ENCODE results near the gene DIP2A. TPM values are rescaled to one million over a fixed set of nuclear protein-coding genes. Genes with fewer than 3 reads are reported as not detected.

Gene DIP2A
- total and polyA plus RNA-seq, 7 experiments from 2014 or later = 16.9 to 118 (median 105) TPM

GRCh38 chr21:46564391-46564790 lies 105.7 kb downstream of the DIP2A start:
- H3K36me3 ChIP-seq (ENCODE audit: control insufficient read depth in 2 of 3, insufficient read depth in 3 of 3, low read length in 3 of 3) = peaks cover 14 to 72% (median 21%) of the 10 kb centered on the region in 3 experiments
- Mint-ChIP-seq H3K36me3 (peaks cover 31 to 85% (median 64%) of the 10 kb centered on the region in 5 donors), H3K27me3 (no peaks in the 10 kb centered on the region), H3K9me3 (peaks cover 0 to 5% (median 0%) of the 10 kb centered on the region in 11 donors), H3K4me1 (peaks cover 40 to 98% (median 89%) of the 10 kb centered on the region in 7 donors), H3K4me3 (peak overlapping the region in 1 of 10 donors; percentile 10), H3K27ac (peak overlapping the region in 6 of 9 donors; percentile 82 to 99 (median 94))
- no peak overlapping the region for H3K27ac ChIP-seq (ENCODE audit: low read depth, low read length)
- peaks cover 20 to 59% of the 10 kb centered on the region in 2 donors for H3K4me1 ChIP-seq (ENCODE audit: control insufficient read depth in 2 of 2, insufficient read depth in 2 of 2, low read length in 2 of 2)
- intact Hi-C loops (cut with micrococcal nuclease) = no loop called here
- H3K4me3 ChIP-seq (ENCODE audit: low read length) = no peak overlapping the region
- H3K27me3 ChIP-seq (ENCODE audit: control insufficient read depth in 2 of 2, insufficient read depth in 2 of 2, low read length in 2 of 2) = no peaks in the 10 kb centered on the region
- no peak for ATAC-seq
- CTCF ChIA-PET = no interaction called here
- DNase-seq = no peak
- POLR2A ChIA-PET = interaction anchor here (1.0 to 10.3 kb wide), 3 partner anchors 33 to 71 kb away, joined by 4 to 219 read pairs (median 6); partner anchors contain the start of gene PRMT2
- H3K9me3 ChIP-seq (ENCODE audit: control insufficient read depth in 2 of 3, low read length in 3 of 3) = no peaks in the 10 kb centered on the region

GRCh38 chr21:46567348-46567747 lies 108.7 kb downstream of the DIP2A start:
- peaks cover 15 to 80% (median 28%) of the 10 kb centered on the region in 3 experiments for H3K36me3 ChIP-seq (ENCODE audit: control insufficient read depth in 2 of 3, insufficient read depth in 3 of 3, low read length in 3 of 3)
- H3K36me3 Mint-ChIP-seq = peaks cover 32 to 89% (median 67%) of the 10 kb centered on the region in 5 donors

GRCh38 chr21:46568562-46568961 lies 109.9 kb downstream of the DIP2A start:
- H3K27me3 Mint-ChIP-seq = no peaks in the 10 kb centered on the region
- DNase-seq = no peak
- H3K9me3 Mint-ChIP-seq = peaks cover 0 to 16% (median 4%) of the 10 kb centered on the region in 11 donors
- H3K4me1 Mint-ChIP-seq = peaks cover 10 to 78% (median 62%) of the 10 kb centered on the region in 7 donors
- ChIA-PET CTCF (no interaction called here), POLR2A (interaction anchor here (1.0 to 1.6 kb wide), 3 partner anchors 8 to 68 kb away, joined by 3 to 5 read pairs (median 4); no protein-coding TSS in a partner anchor)
- H3K27ac Mint-ChIP-seq = peak overlapping the region in 6 of 9 donors; percentile 25 to 96 (median 82)
- no peak overlapping the region for H3K27ac ChIP-seq (ENCODE audit: low read depth, low read length)
- H3K4me1 ChIP-seq (ENCODE audit: control insufficient read depth in 2 of 2, insufficient read depth in 2 of 2, low read length in 2 of 2) = peaks cover 0 to 17% of the 10 kb centered on the region in 2 donors
- peaks cover 23 to 77% (median 24%) of the 10 kb centered on the region in 3 experiments for H3K36me3 ChIP-seq (ENCODE audit: control insufficient read depth in 2 of 3, insufficient read depth in 3 of 3, low read length in 3 of 3)
- intact Hi-C loops (cut with micrococcal nuclease) = loop anchor here in 1 of 2 donors (5.0 kb wide), 1 partner anchor 39 kb away; the partner anchor contains the start of gene S100B
- peaks cover 0 to 7% (median 0%) of the 10 kb centered on the region in 3 experiments for H3K9me3 ChIP-seq (ENCODE audit: control insufficient read depth in 2 of 3, low read length in 3 of 3)
- no peaks in the 10 kb centered on the region for H3K27me3 ChIP-seq (ENCODE audit: control insufficient read depth in 2 of 2, insufficient read depth in 2 of 2, low read length in 2 of 2)
- no peak overlapping the region for H3K4me3 ChIP-seq (ENCODE audit: low read length)
- H3K36me3 Mint-ChIP-seq = peaks cover 26 to 86% (median 67%) of the 10 kb centered on the region in 5 donors
- peak overlapping the region in 2 of 10 donors; percentile 18 to 71 for H3K4me3 Mint-ChIP-seq
- no peak for ATAC-seq

More at GRCh38 chr21:46567348-46567747, 108.7 kb downstream of the DIP2A start:
- peaks cover 15 to 90% (median 74%) of the 10 kb centered on the region in 7 donors for H3K4me1 Mint-ChIP-seq
- intact Hi-C loops (cut with micrococcal nuclease) = loop anchor here in 1 of 2 donors (5.0 kb wide), 1 partner anchor 40 kb away; the partner anchor contains the start of gene S100B
- DNase-seq (no peak), ATAC-seq (no peak)
- Histone ChIP-seq H3K27me3 (ENCODE audit: control insufficient read depth in 2 of 2, insufficient read depth in 2 of 2, low read length in 2 of 2) (no peaks in the 10 kb centered on the region), H3K4me1 (ENCODE audit: control insufficient read depth in 2 of 2, insufficient read depth in 2 of 2, low read length in 2 of 2) (peaks cover 0 to 30% of the 10 kb centered on the region in 2 donors), H3K4me3 (ENCODE audit: low read length) (no peak overlapping the region), H3K9me3 (ENCODE audit: control insufficient read depth in 2 of 3, low read length in 3 of 3) (no peaks in the 10 kb centered on the region), H3K27ac (ENCODE audit: low read depth, low read length) (peak overlapping the region; percentile 5)
- H3K27me3 Mint-ChIP-seq = no peaks in the 10 kb centered on the region
- ChIA-PET CTCF (interaction anchor here (0.7 to 0.9 kb wide), 2 partner anchors 55 to 59 kb away, joined by 3 read pairs; no protein-coding TSS in a partner anchor), POLR2A (interaction anchor here (1.0 to 2.1 kb wide), 7 partner anchors 9 to 70 kb away, joined by 3 to 11 read pairs (median 4); partner anchors contain the start of genes PRMT2 and S100B)
- peak overlapping the region in 8 of 9 donors; percentile 56 to 96 (median 84) for H3K27ac Mint-ChIP-seq
- peaks cover 0 to 6% (median 2%) of the 10 kb centered on the region in 11 donors for H3K9me3 Mint-ChIP-seq
- H3K4me3 Mint-ChIP-seq = peak overlapping the region in 9 of 10 donors; percentile 44 to 71 (median 53)

- DNase-seq (no peak), ATAC-seq (no peak)
- no peaks in the 10 kb centered on the region for H3K27me3 ChIP-seq (ENCODE audit: control insufficient read depth in 2 of 2, insufficient read depth in 2 of 2, low read length in 2 of 2)
- CTCF ChIA-PET = no interaction called here
- peaks cover 0 to 20% (median 7%) of the 10 kb centered on the region in 11 donors for H3K9me3 Mint-ChIP-seq
- POLR2A ChIA-PET = interaction anchor here (0.7 to 1.6 kb wide), 4 partner anchors 9 to 67 kb away, joined by 3 to 5 read pairs (median 4); no protein-coding TSS in a partner anchor
- H3K4me1 Mint-ChIP-seq = peaks cover 10 to 78% (median 61%) of the 10 kb centered on the region in 7 donors
- peaks cover 0 to 17% of the 10 kb centered on the region in 2 donors for H3K4me1 ChIP-seq (ENCODE audit: control insufficient read depth in 2 of 2, insufficient read depth in 2 of 2, low read length in 2 of 2)
- no peak overlapping the region for H3K4me3 ChIP-seq (ENCODE audit: low read length)
- H3K9me3 ChIP-seq (ENCODE audit: control insufficient read depth in 2 of 3, low read length in 3 of 3) = peaks cover 0 to 7% (median 0%) of the 10 kb centered on the region in 3 experiments
- peak overlapping the region in 6 of 9 donors; percentile 14 to 96 (median 52) for H3K27ac Mint-ChIP-seq
- H3K4me3 Mint-ChIP-seq = peak overlapping the region in 1 of 10 donors; percentile 71
- H3K36me3 ChIP-seq (ENCODE audit: control insufficient read depth in 2 of 3, insufficient read depth in 3 of 3, low read length in 3 of 3) = peaks cover 18 to 72% (median 24%) of the 10 kb centered on the region in 3 experiments
- H3K36me3 Mint-ChIP-seq = peaks cover 26 to 86% (median 68%) of the 10 kb centered on the region in 5 donors
- no peaks in the 10 kb centered on the region for H3K27me3 Mint-ChIP-seq
- intact Hi-C loops (cut with micrococcal nuclease) = loop anchor here in 1 of 2 donors (5.0 kb wide), 1 partner anchor 38 kb away; the partner anchor contains the start of gene S100B
- no peak overlapping the region for H3K27ac ChIP-seq (ENCODE audit: low read depth, low read length)
These were observed 110.4 kb downstream of the DIP2A start for GRCh38 chr21:46569081-46569480.

- no peaks in the 10 kb centered on the region for H3K27me3 ChIP-seq (ENCODE audit: control insufficient read depth in 2 of 2, insufficient read depth in 2 of 2, low read length in 2 of 2)
- H3K4me3 ChIP-seq (ENCODE audit: low read length) = no peak overlapping the region
- ATAC-seq (no peak), DNase-seq (no peak)
- Mint-ChIP-seq H3K4me1 (peaks cover 11 to 78% (median 65%) of the 10 kb centered on the region in 7 donors), H3K9me3 (peaks cover 0 to 20% (median 7%) of the 10 kb centered on the region in 11 donors), H3K27me3 (no peaks in the 10 kb centered on the region), H3K27ac (peak overlapping the region in 6 of 9 donors; percentile 9 to 80 (median 55)), H3K36me3 (peaks cover 23 to 75% (median 68%) of the 10 kb centered on the region in 5 donors), H3K4me3 (no peak overlapping the region)
- ChIA-PET CTCF (no interaction called here), POLR2A (interaction anchor here (0.8 to 1.2 kb wide), 3 partner anchors 13 to 64 kb away, joined by 3 read pairs; no protein-coding TSS in a partner anchor)
- H3K4me1 ChIP-seq (ENCODE audit: control insufficient read depth in 2 of 2, insufficient read depth in 2 of 2, low read length in 2 of 2) = peaks cover 0 to 18% of the 10 kb centered on the region in 2 donors
- intact Hi-C loops (cut with micrococcal nuclease) = no loop called here
- H3K9me3 ChIP-seq (ENCODE audit: control insufficient read depth in 2 of 3, low read length in 3 of 3) = peaks cover 0 to 7% (median 0%) of the 10 kb centered on the region in 3 experiments
- no peak overlapping the region for H3K27ac ChIP-seq (ENCODE audit: low read depth, low read length)
- peaks cover 14 to 62% (median 21%) of the 10 kb centered on the region in 3 experiments for H3K36me3 ChIP-seq (ENCODE audit: control insufficient read depth in 2 of 3, insufficient read depth in 3 of 3, low read length in 3 of 3)
These were observed 111.4 kb downstream of the DIP2A start for GRCh38 chr21:46570119-46570518.

GRCh38 chr21:46570631-46571030 lies 111.9 kb downstream of the DIP2A start:
- POLR2A ChIA-PET = interaction anchor here (0.8 to 1.2 kb wide), 3 partner anchors 14 to 64 kb away, joined by 3 read pairs; no protein-coding TSS in a partner anchor
- ATAC-seq (no peak), DNase-seq (no peak)
- no peak overlapping the region for H3K4me3 ChIP-seq (ENCODE audit: low read length)
- intact Hi-C loops (cut with micrococcal nuclease) = no loop called here
- CTCF ChIA-PET = no interaction called here
- peaks cover 13 to 57% (median 16%) of the 10 kb centered on the region in 3 experiments for H3K36me3 ChIP-seq (ENCODE audit: control insufficient read depth in 2 of 3, insufficient read depth in 3 of 3, low read length in 3 of 3)
- Mint-ChIP-seq H3K27me3 (no peaks in the 10 kb centered on the region), H3K4me1 (peaks cover 15 to 78% (median 65%) of the 10 kb centered on the region in 7 donors), H3K9me3 (peaks cover 0 to 20% (median 7%) of the 10 kb centered on the region in 11 donors), H3K27ac (peak overlapping the region in 6 of 9 donors; percentile 9 to 80 (median 56)), H3K4me3 (no peak overlapping the region), H3K36me3 (peaks cover 19 to 70% (median 63%) of the 10 kb centered on the region in 5 donors)
- peaks cover 0 to 7% (median 0%) of the 10 kb centered on the region in 3 experiments for H3K9me3 ChIP-seq (ENCODE audit: control insufficient read depth in 2 of 3, low read length in 3 of 3)
- H3K27me3 ChIP-seq (ENCODE audit: control insufficient read depth in 2 of 2, insufficient read depth in 2 of 2, low read length in 2 of 2) = no peaks in the 10 kb centered on the region
- H3K4me1 ChIP-seq (ENCODE audit: control insufficient read depth in 2 of 2, insufficient read depth in 2 of 2, low read length in 2 of 2) = peaks cover 0 to 23% of the 10 kb centered on the region in 2 donors
- H3K27ac ChIP-seq (ENCODE audit: low read depth, low read length) = no peak overlapping the region
